Ovary (tissue), 9 donors: ENCODE measurements around the gene IGDCC3. TPM values are rescaled to one million over a fixed set of nuclear protein-coding genes. Genes with fewer than 3 reads are reported as not detected.

Experiments used
- DNase-seq, 5 donors: peaks; one replicate each; pipeline ENCODE4 v3.0.0-alpha.2; 2019 to 2020
- H3K27ac ChIP-seq, 2 donors: fragments of 200-600 bp; one replicate each; pipeline versions ENCODE4 v1.5.1 to v1.8.0; 2019 to 2022
- H3K27me3 ChIP-seq: fragments of 200-600 bp; one replicate; pipeline ENCODE4 v1.8.0; 2022
- H3K36me3 ChIP-seq: fragments of 200-600 bp; sonication (generic); one replicate; pipeline ENCODE4 v1.5.1; 2019
- H3K4me1 ChIP-seq: one replicate; pipeline ENCODE4 v1.8.1; 2013; ENCODE audit warnings: mild to moderate bottlenecking, moderate library complexity; ENCODE audit not compliant: insufficient read depth
- H3K4me3 ChIP-seq: fragments of 200-600 bp; sonication (generic); one replicate; pipeline ENCODE4 v1.5.1; 2017
- H3K9me3 ChIP-seq, 2 donors: fragments of 200-600 bp in 1 of 2; sonication (generic) in 1 of 2; one replicate each; pipeline versions ENCODE4 v1.5.1 to v1.8.1; 2013 to 2019; ENCODE audit warnings: mild to moderate bottlenecking in 1 of 2, moderate library complexity in 1 of 2
- CTCF ChIP-seq, 3 donors: fragments of 450-650 bp in 2 of 3; fragments of 200-600 bp in 1 of 3; IDR thresholded peaks; one replicate each; pipeline versions ENCODE4 v1.5.1 to v1.8.0; 2016 to 2022; ENCODE audit warnings: antibody characterized with exemption in 3 of 3, mild to moderate bottlenecking in 1 of 3
- EP300 ChIP-seq: sonication (generic); formaldehyde crosslinking; IDR thresholded peaks from one replicate; pipeline ENCODE4 v1.6.1; 2017; ENCODE audit warnings: antibody characterized with exemption
- POLR2A ChIP-seq: fragments of 450-650 bp; IDR thresholded peaks from one replicate; pipeline ENCODE4 v1.6.1; 2017; ENCODE audit warnings: antibody characterized with exemption, mild to moderate bottlenecking, moderate library complexity
- WGBS, 3 donors: extraction: QIAGEN DNeasy Blood & Tissue Kit in 1 of 3; methylation state at CpG; one replicate each; pipeline versions ENCODE4 v1.1.5 to v1.1.7; 2013 to 2017; 5-methylcytosine and 5-hydroxymethylcytosine counted together
- intact Hi-C, 4 donors: fragments of 100-400 bp; cut with DNase I; formaldehyde crosslinking; loops; one replicate each; pipeline versions ENCODE4 v1.11.0 to v1.15.1; 2022 to 2023
- polyA plus RNA-seq, 2 donors: library from polyadenylated mRNA; stranded (reverse); fragments of 200-250 nt in 1 of 2; fragments of 350-450 nt in 1 of 2; fragmentation: Illumina TruSeq in 1 of 2; extraction: RNeasy Lipid Tissue Mini Kit (QIAGEN cat#74804) in 1 of 2; gene quantifications; one replicate each; pipeline ENCODE4 v1.2.3, GENCODE V29; 2013 to 2014
- total RNA-seq, 7 donors: library from RNA; depleted of rRNA in 2 of 7; stranded (reverse); fragments of >200 nt in 2 of 7; fragmentation: NEBNext Ultra II Directional in 3 of 7; extraction: Animal tissue kit (Norgen Biotek cat#: 25700) in 3 of 7; gene quantifications; one replicate each; pipeline versions ENCODE4 v1.1.0 to v1.2.4, GENCODE V29; 2016 to 2023
- donor health status: DM: no; HTN: no; CAD: no; lungs with moderate emphysema.
- donor health status: DM: no; HTN: no; CAD: no.
- donor health status: Bipolar disorder and iron deficiency.
- donor health status: DM: yes; HTN: yes; CAD: no.
- donor health status: DM: no; HTN: no; CAD: no.
- donor health status: DM: yes; HTN: yes; CAD: no.

The IGDCC3 gene
- total and polyA plus RNA-seq, 9 donors = 0.11 to 1.8 (median 0.74) TPM

GRCh38 chr15:65339920-65340319, 37.9 kb downstream of the IGDCC3 start:
- Histone ChIP-seq H3K27me3 (no peaks in the 10 kb centered on the region), H3K4me3 (no peak overlapping the region), H3K4me1 (no peaks in the 10 kb centered on the region), H3K9me3 (no peaks in the 10 kb centered on the region), H3K27ac (no peak overlapping the region), H3K36me3 (no peaks in the 10 kb centered on the region)
- DNase-seq = no peak
- intact Hi-C loops = no loop called here
- WGBS, 3 donors = 65 to 73% (median 69%) methylated on average over 7 of the region's 7 CpGs
- TF ChIP-seq CTCF (IDR thresholded peaks at IDR 0.05) = no peak
- TF ChIP-seq EP300 = no peak
- TF ChIP-seq POLR2A = no peak

DNA sequence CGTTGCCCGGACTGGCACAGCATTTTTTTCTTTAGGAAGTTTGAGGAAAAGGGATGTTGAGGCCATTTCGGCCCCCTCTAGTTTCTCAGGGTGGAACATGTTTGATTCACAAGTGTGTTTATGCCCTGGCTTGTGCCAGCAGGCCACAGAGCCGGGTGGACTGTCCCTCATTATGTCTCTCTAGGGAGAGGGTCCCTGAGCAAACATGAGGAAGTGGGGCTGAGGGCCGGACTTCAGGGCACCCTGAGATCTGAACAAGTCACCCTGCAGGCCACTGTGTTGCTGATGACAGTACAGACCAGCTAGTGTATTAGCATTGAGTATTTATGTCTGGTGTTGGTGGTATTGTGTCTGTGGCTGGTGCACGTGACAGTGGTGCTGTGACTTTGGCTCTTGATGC, 38.4 kb downstream of the IGDCC3 start:
- TF ChIP-seq CTCF (IDR thresholded peaks at IDR 0.05) = no peak
- no peak for TF ChIP-seq EP300
- TF ChIP-seq POLR2A = no peak

DNA sequence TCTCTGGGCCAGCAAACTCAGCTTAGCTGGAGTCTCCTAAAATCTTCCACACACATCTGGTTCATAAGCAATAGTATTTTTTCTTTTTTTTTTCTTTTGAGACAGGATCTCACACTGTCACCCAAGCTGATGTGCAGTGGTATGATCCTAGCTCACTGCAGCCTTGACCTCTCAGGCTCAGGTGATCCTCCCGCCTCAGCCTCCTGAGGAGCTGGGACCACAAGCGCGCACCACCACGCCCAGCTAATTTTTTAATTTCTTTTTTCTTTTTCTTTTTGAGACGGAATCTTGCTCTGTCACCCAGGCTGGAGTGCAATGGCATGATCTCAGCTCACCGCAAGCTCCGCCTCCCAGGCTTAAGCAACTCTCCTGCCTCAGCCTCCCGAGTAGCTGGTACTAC, 39.0 kb downstream of the IGDCC3 start:
- no peaks in the 10 kb centered on the region for H3K9me3 ChIP-seq
- no peak for DNase-seq
- intact Hi-C loops = no loop called here

More for the DNA sequence above, 38.4 kb downstream of the IGDCC3 start:
- Histone ChIP-seq H3K27me3 (no peaks in the 10 kb centered on the region), H3K4me1 (no peaks in the 10 kb centered on the region), H3K36me3 (no peaks in the 10 kb centered on the region), H3K9me3 (no peaks in the 10 kb centered on the region), H3K27ac (no peak overlapping the region), H3K4me3 (no peak overlapping the region)
- intact Hi-C loops = no loop called here
- WGBS, 3 donors = 87 to 90% (median 89%) methylated on average over 6 of the region's 6 CpGs
- DNase-seq = no peak

GRCh38 chr15:65338366-65338765, 39.4 kb downstream of the IGDCC3 start:
- intact Hi-C loops = no loop called here
- TF ChIP-seq POLR2A (no peak), CTCF (IDR thresholded peaks at IDR 0.05) (no peak), EP300 (no peak)
- Histone ChIP-seq H3K36me3 (no peaks in the 10 kb centered on the region), H3K27ac (no peak overlapping the region), H3K4me1 (no peaks in the 10 kb centered on the region), H3K4me3 (no peak overlapping the region), H3K9me3 (no peaks in the 10 kb centered on the region), H3K27me3 (no peaks in the 10 kb centered on the region)
- DNase-seq = no peak
- 75 to 78% (median 78%) methylated on average over 3 of the region's 3 CpGs for WGBS, 3 donors

More for the DNA sequence above, 39.0 kb downstream of the IGDCC3 start:
- no peak overlapping the region for H3K27ac ChIP-seq
- TF ChIP-seq EP300 (no peak), CTCF (IDR thresholded peaks at IDR 0.05) (no peak), POLR2A (no peak)
- H3K4me1 ChIP-seq = no peaks in the 10 kb centered on the region
- no peaks in the 10 kb centered on the region for H3K27me3 ChIP-seq
- H3K4me3 ChIP-seq = no peak overlapping the region
- no peaks in the 10 kb centered on the region for H3K36me3 ChIP-seq
- WGBS, 3 donors = 90 to 96% (median 95%) methylated on average over 8 of the region's 8 CpGs
